Mesodermal cell (in vitro differentiated cells): ENCODE results near the gene CYB5R4.
"Not testable (repeated sequence)": the region's sequence is repeated elsewhere in the genome, so short reads cannot be mapped to it uniquely, and the experiment has no call there.

Source experiments
- H3K27ac ChIP-seq: 2 replicates; pipeline ENCODE4 v1.7.0; 2013; ENCODE audit warnings: mild to moderate bottlenecking, low read depth, low read length, moderate library complexity; ENCODE audit not compliant: severe bottlenecking
- H3K36me3 ChIP-seq: 2 replicates; pipeline ENCODE4 v1.7.1; 2013; ENCODE audit warnings: mild to moderate bottlenecking, low read length, moderate library complexity; ENCODE audit not compliant: control insufficient read depth, insufficient read depth
- H3K4me1 ChIP-seq: one replicate; pipeline ENCODE4 v1.7.1; 2013; ENCODE audit warnings: mild to moderate bottlenecking, low read length; ENCODE audit not compliant: insufficient read depth, control insufficient read depth, poor library complexity, severe bottlenecking
- H3K4me3 ChIP-seq: 2 replicates; pipeline ENCODE4 v1.7.0; 2013; ENCODE audit warnings: low read length, control low read depth, mild to moderate bottlenecking; ENCODE audit not compliant: insufficient read depth, poor library complexity, severe bottlenecking; ENCODE audit errors: extremely low read depth
- H3K9me3 ChIP-seq: 2 replicates; pipeline ENCODE4 v1.7.1; 2013; ENCODE audit warnings: mild to moderate bottlenecking, low read length, moderate library complexity; ENCODE audit not compliant: control insufficient read depth
- WGBS, 2 experiments: methylation state at CpG; one replicate each; pipeline ENCODE4 v1.1.5; 2013; ENCODE audit warnings: missing lambda C conversion rate in 2 of 2; ENCODE audit not compliant: insufficient coverage in 2 of 2; 5-methylcytosine and 5-hydroxymethylcytosine counted together

CYB5R4 gene

GRCh38 chr6:83911278-83911677, 51.8 kb downstream of the CYB5R4 start:
- H3K27ac ChIP-seq: no peak overlapping the region
- no peaks in the 10 kb centered on the region for H3K36me3 ChIP-seq
- no peak overlapping the region for H3K4me3 ChIP-seq
- H3K9me3 ChIP-seq: no peaks in the 10 kb centered on the region
- H3K4me1 ChIP-seq: no peaks in the 10 kb centered on the region

GRCh38 chr6:83914953-83915352, 55.5 kb downstream of the CYB5R4 start:
- no peaks in the 10 kb centered on the region for H3K4me1 ChIP-seq
- H3K27ac ChIP-seq: no peak overlapping the region
- no peak overlapping the region for H3K4me3 ChIP-seq
- H3K9me3 ChIP-seq: no peaks in the 10 kb centered on the region
- no peaks in the 10 kb centered on the region for H3K36me3 ChIP-seq
- WGBS, 2 experiments: 100% methylated on average over 1 of the region's 1 CpG; no CpG with 5 or more reads in 1 of the 2 experiments

GRCh38 chr6:83917001-83917400, 57.5 kb downstream of the CYB5R4 start:
- Histone ChIP-seq H3K36me3 (no peaks in the 10 kb centered on the region), H3K9me3 (no peaks in the 10 kb centered on the region), H3K4me3 (no peak overlapping the region), H3K27ac (no peak overlapping the region), H3K4me1 (no peaks in the 10 kb centered on the region)

GRCh38 chr6:83920017-83920416, 60.5 kb downstream of the CYB5R4 start:
- no peak overlapping the region for H3K4me3 ChIP-seq
- no CpG with 5 or more reads among the region's 1 CpG for WGBS, 2 experiments
- H3K27ac ChIP-seq: no peak overlapping the region
- H3K9me3 ChIP-seq: no peaks in the 10 kb centered on the region
- no peaks in the 10 kb centered on the region for H3K36me3 ChIP-seq
- H3K4me1 ChIP-seq: no peaks in the 10 kb centered on the region

GRCh38 chr6:83921315-83921714, 61.8 kb downstream of the CYB5R4 start:
- WGBS, 2 experiments: 83 to 89% methylated on average over 2 of the region's 5 CpGs
- no peak overlapping the region for H3K27ac ChIP-seq
- H3K4me3 ChIP-seq: no peak overlapping the region
- H3K4me1 ChIP-seq: no peaks in the 10 kb centered on the region
- no peaks in the 10 kb centered on the region for H3K9me3 ChIP-seq
- H3K36me3 ChIP-seq: no peaks in the 10 kb centered on the region

- Histone ChIP-seq H3K36me3 (peaks cover 6% of the 10 kb centered on the region), H3K27ac (peak overlapping the region; percentile 24), H3K4me3 (no peak overlapping the region), H3K9me3 (no peaks in the 10 kb centered on the region), H3K4me1 (peaks cover 9% of the 10 kb centered on the region)
- WGBS, 2 experiments: 86% methylated on average over 1 of the region's 2 CpGs; no CpG with 5 or more reads in 1 of the 2 experiments
These were observed 68.0 kb downstream of the CYB5R4 start for GRCh38 chr6:83927470-83927869.

GRCh38 chr6:83928286-83928685, 68.8 kb downstream of the CYB5R4 start:
- Histone ChIP-seq H3K4me3 (no peak overlapping the region), H3K9me3 (no peaks in the 10 kb centered on the region), H3K36me3 (peaks cover 6% of the 10 kb centered on the region), H3K4me1 (peaks cover 9% of the 10 kb centered on the region), H3K27ac (no peak overlapping the region)
- WGBS, 2 experiments: 80% methylated on average over 1 of the region's 1 CpG; no CpG with 5 or more reads in 1 of the 2 experiments

- peaks cover 20% of the 10 kb centered on the region for H3K36me3 ChIP-seq
- not testable (repeated sequence) for H3K9me3 ChIP-seq, H3K4me3 ChIP-seq, H3K27ac ChIP-seq, H3K4me1 ChIP-seq
- WGBS, 2 experiments: 89 to 96% methylated on average over 3 of the region's 4 CpGs
These were observed 86.8 kb downstream of the CYB5R4 start for GRCh38 chr6:83946201-83946833.

GRCh38 chr6:83947983-83948382, 88.5 kb downstream of the CYB5R4 start:
- not testable (repeated sequence) for H3K9me3 ChIP-seq

GRCh38 chr6:83948851-83949250, 89.4 kb downstream of the CYB5R4 start:
- H3K36me3 ChIP-seq: no peaks in the 10 kb centered on the region
- no peaks in the 10 kb centered on the region for H3K9me3 ChIP-seq
- WGBS, 2 experiments: 82 to 86% methylated on average over 1 to 2 of the region's 2 CpGs
- no peak overlapping the region for H3K4me3 ChIP-seq
- no peaks in the 10 kb centered on the region for H3K4me1 ChIP-seq
- no peak overlapping the region for H3K27ac ChIP-seq

More at GRCh38 chr6:83947983-83948382, 88.5 kb downstream of the CYB5R4 start:
- H3K36me3 ChIP-seq, H3K27ac ChIP-seq, H3K4me3 ChIP-seq, H3K4me1 ChIP-seq: not testable (repeated sequence)
- WGBS, 2 experiments: no CpG with 5 or more reads among the region's 2 CpGs

GRCh38 chr6:83951423-83951822, 91.9 kb downstream of the CYB5R4 start:
- not testable (repeated sequence) for H3K9me3 ChIP-seq, H3K4me1 ChIP-seq, H3K4me3 ChIP-seq, H3K36me3 ChIP-seq, H3K27ac ChIP-seq
- 100% methylated on average over 1 of the region's 2 CpGs; no CpG with 5 or more reads in 1 of the 2 experiments for WGBS, 2 experiments
